KG1 (cell line): Measurements from ENCODE around the gene ZBTB43.

ENCODE experiments used
- DNase-seq: peaks from one replicate; lab custom pipeline; 2025; lab: John Stamatoyannopoulos, UW

ZBTB43 gene

GRCh38 chr9:126859111-126859510, 54.3 kb downstream of the ZBTB43 start:
- DNase-seq = no peak

GRCh38 chr9:126860077-126860756, 55.4 kb downstream of the ZBTB43 start, which contains the start of gene ZBTB34:
ZBTB34 (plus strand) TSS chr9:126860639; CDS start chr9:126879400, 18,761 bp downstream.
- DNase-seq = peak; percentile 63

GRCh38 chr9:126860757-126861466, 56.1 kb downstream of the ZBTB43 start:
- no peak for DNase-seq

- DNase-seq = peak; percentile 45
These were observed 56.9 kb downstream of the ZBTB43 start for GRCh38 chr9:126861707-126862103.

- DNase-seq = peak; percentile 48
These were observed 57.4 kb downstream of the ZBTB43 start for GRCh38 chr9:126862104-126862761.

- no peak for DNase-seq
These were observed 59.9 kb downstream of the ZBTB43 start for GRCh38 chr9:126864771-126865170.

- DNase-seq = no peak
These were observed 64.5 kb downstream of the ZBTB43 start for GRCh38 chr9:126869368-126869767.

- DNase-seq = no peak
These were observed 67.7 kb downstream of the ZBTB43 start for GRCh38 chr9:126872516-126872915.

- no peak for DNase-seq
These were observed 69.9 kb downstream of the ZBTB43 start for GRCh38 chr9:126874546-126875314.

- DNase-seq = no peak
These were observed 71.1 kb downstream of the ZBTB43 start for GRCh38 chr9:126875756-126876510.

GRCh38 chr9:126876531-126876930, 71.7 kb downstream of the ZBTB43 start:
- no peak for DNase-seq

GRCh38 chr9:126877418-126877817, 72.6 kb downstream of the ZBTB43 start:
- no peak for DNase-seq

- no peak for DNase-seq
These were observed 74.4 kb downstream of the ZBTB43 start for GRCh38 chr9:126879288-126879687.

GRCh38 chr9:126880226-126880946, 75.5 kb downstream of the ZBTB43 start:
- DNase-seq = no peak

GRCh38 chr9:126880947-126881332, 76.1 kb downstream of the ZBTB43 start:
- DNase-seq = no peak

- DNase-seq = no peak
These were observed 77.9 kb downstream of the ZBTB43 start for GRCh38 chr9:126882746-126883145.

GRCh38 chr9:126883636-126884035, 78.8 kb downstream of the ZBTB43 start:
- no peak for DNase-seq

GRCh38 chr9:126885131-126885641, 80.3 kb downstream of the ZBTB43 start:
- DNase-seq = no peak

- DNase-seq = no peak
These were observed 81.4 kb downstream of the ZBTB43 start for GRCh38 chr9:126886034-126886822.

GRCh38 chr9:126886897-126887296, 82.1 kb downstream of the ZBTB43 start:
- DNase-seq = no peak
